LNCAP (cell line): ENCODE measurements around the gene CEP170B.

Experiments
- TF ChIP-seq, protein P1 (sequence below): fragments of 450-650 bp; IDR thresholded peaks from 2 replicates; pipeline ENCODE4 v1.5.1; 2017; ENCODE audit warnings: mild to moderate bottlenecking

CEP170B gene

DNA sequence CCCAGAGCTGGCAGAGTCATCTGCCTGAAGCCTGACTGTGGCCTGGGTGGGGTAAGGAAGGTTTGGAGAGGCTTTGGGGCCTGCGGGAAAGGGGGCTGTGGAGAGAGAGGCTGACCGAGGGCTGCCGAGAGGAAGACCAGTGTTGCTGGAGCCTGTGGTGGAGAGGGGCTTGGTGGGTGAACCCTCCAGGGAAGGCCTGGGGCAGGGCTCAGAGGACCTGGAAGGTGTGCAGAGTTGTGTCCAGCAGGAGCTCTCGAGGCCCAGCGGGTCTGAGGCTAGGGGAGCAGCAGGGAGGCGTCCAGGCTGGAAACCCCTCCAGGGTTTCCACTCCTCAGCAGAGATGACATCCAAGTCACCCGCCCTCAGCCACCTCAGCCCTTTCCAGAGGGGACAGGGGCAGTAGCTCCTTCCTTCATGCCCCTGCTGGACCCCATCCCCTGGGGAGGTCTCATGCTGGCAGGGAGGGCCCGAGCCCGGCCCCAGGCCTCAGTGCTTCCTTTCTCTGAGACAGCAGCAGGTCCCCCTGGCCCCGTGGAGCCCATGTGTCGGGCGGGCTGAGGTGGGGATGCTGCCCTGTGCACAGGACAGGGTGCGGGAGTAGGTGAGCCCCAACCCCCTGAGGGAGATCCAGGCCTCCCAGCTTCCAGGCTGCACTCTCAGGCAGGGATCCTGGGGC is 8.4 kb downstream of the CEP170B start:
- TF ChIP-seq, protein P1, sequence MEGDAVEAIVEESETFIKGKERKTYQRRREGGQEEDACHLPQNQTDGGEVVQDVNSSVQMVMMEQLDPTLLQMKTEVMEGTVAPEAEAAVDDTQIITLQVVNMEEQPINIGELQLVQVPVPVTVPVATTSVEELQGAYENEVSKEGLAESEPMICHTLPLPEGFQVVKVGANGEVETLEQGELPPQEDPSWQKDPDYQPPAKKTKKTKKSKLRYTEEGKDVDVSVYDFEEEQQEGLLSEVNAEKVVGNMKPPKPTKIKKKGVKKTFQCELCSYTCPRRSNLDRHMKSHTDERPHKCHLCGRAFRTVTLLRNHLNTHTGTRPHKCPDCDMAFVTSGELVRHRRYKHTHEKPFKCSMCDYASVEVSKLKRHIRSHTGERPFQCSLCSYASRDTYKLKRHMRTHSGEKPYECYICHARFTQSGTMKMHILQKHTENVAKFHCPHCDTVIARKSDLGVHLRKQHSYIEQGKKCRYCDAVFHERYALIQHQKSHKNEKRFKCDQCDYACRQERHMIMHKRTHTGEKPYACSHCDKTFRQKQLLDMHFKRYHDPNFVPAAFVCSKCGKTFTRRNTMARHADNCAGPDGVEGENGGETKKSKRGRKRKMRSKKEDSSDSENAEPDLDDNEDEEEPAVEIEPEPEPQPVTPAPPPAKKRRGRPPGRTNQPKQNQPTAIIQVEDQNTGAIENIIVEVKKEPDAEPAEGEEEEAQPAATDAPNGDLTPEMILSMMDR, result no peak

DNA sequence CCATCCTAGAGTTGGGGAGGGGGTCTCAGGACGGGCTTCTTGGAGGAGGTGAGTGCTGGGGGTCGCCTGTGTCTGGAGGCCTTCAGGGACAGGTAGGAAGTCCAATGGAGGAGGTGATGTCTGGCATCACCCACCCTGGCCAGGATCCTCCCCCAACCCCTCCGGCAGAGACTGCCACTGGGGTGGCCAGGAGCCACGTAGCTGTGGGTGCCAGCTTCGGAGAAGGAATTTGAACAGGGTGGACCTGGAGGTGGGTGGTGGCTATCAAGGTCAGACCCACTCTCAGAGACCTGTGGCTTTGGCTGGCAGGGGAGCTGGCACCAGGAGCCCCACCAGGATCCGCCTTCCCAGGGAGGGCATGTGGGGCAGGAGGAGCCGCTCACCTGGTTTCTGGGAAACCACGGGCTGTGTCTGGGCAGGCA is 9.1 kb downstream of the CEP170B start:
- TF ChIP-seq, protein P1, result no peak

GRCh38 chr14:104874571-104875411 is 9.7 kb downstream of the CEP170B start:
- TF ChIP-seq, protein P1, result no peak

DNA sequence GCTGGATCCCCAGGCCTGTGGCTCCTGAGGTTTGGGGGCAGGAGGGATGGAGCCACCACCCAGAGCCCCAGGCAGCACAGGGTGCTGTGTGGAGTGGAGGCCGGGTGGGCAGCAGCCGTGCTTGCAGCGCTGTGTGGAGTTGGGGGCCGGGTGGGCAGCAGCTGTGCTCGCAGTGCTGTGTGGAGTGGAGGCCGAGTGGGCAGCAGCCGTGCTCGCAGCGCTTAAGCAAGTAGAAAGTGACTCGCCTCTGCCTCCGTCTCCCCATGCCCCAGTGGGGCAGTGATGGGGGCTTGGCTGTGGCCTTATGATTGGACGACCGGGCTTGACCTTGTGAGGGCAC is 10.3 kb downstream of the CEP170B start:
- TF ChIP-seq, protein P1, result no peak

DNA sequence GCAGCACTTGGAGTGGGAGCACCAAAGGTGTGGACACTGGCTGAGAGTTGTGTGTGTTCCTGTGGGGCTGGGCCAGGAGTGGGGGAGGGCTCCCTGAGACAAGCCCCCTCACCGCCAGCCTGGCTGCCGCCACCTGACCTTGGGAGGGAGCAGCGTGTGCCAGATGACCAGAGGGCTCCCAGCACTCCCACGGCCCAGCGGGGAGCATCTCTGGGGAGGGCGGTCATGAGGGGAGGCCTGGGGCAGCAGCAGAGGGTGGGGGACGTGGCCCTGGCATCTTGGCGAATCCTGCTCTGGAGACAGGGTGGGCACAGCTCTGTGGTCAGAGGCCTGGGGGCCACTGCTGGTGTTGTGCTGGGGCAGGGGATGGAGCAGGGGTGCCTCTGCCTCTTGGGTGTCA is 10.7 kb downstream of the CEP170B start:
- TF ChIP-seq, protein P1, result no peak

DNA sequence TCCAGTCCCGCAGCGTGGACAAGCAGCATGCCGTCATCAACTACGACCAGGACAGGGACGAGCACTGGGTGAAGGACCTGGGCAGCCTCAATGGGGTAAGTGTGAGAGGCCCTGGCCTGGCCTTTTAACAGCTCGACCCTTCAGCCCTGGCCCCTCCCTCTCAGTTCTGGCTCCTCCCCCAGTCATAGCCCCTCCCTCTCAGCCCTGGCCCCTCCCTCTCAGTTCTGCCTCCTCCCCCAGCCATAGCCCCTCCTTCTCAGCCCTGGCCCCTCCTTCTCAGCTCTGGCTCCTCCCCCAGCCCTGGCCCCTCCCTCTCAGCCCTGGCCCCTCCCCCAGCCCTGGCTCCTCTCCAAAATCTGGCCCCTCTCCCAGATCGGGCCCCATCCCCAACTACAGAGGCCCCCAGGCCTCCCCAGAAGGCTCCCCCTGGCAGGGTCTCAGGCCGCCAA is 11.2 kb downstream of the CEP170B start:
- TF ChIP-seq, protein P1, result no peak

- TF ChIP-seq, protein P1, result no peak
These were observed 12.2 kb downstream of the CEP170B start for GRCh38 chr14:104877066-104877805.
